Spleen (tissue), 11 donors: ENCODE results near the gene PPARA. TPM values are rescaled to one million over a fixed set of nuclear protein-coding genes. Genes with fewer than 3 reads are reported as not detected.

Experiments used
- DNase-seq: peaks from one replicate; pipeline ENCODE4 v3.0.0-alpha.2; 2020
- H3K27ac ChIP-seq, 8 donors: fragments of 200-600 bp; sonication (generic) in 7 of 8; 1 replicate in 4 of 8; 2 replicates in 4 of 8; pipeline versions ENCODE4 v1.5.0 to v1.8.0; 2016 to 2021; ENCODE audit warnings: inconsistent platforms in 4 of 8, mild to moderate bottlenecking in 4 of 8, moderate library complexity in 1 of 8
- H3K27me3 ChIP-seq, 7 donors: fragments of 200-600 bp; sonication (generic) in 6 of 7; replicated peaks in 1 of 7; 1 replicate in 4 of 7; 2 replicates in 3 of 7; pipeline versions ENCODE4 v1.5.0 to v1.8.0; 2016 to 2021; ENCODE audit warnings: inconsistent platforms in 3 of 7, mild to moderate bottlenecking in 1 of 7
- H3K36me3 ChIP-seq, 6 donors: fragments of 200-600 bp; sonication (generic) in 5 of 6; 1 replicate in 4 of 6; 2 replicates in 2 of 6; pipeline versions ENCODE4 v1.5.0 to v1.8.0; 2016 to 2021; ENCODE audit warnings: inconsistent platforms in 2 of 6
- H3K4me1 ChIP-seq, 6 donors: fragments of 200-600 bp; sonication (generic) in 5 of 6; 1 replicate in 3 of 6; 2 replicates in 3 of 6; pipeline versions ENCODE4 v1.5.0 to v1.8.0; 2016 to 2021; ENCODE audit warnings: inconsistent platforms in 3 of 6
- H3K4me3 ChIP-seq, 8 donors: fragments of 200-600 bp; sonication (generic) in 7 of 8; 1 replicate in 4 of 8; 2 replicates in 4 of 8; pipeline versions ENCODE4 v1.5.0 to v1.8.0; 2016 to 2021; ENCODE audit warnings: inconsistent platforms in 4 of 8, mild to moderate bottlenecking in 4 of 8, moderate library complexity in 2 of 8
- H3K9me3 ChIP-seq, 8 donors: fragments of 200-600 bp; sonication (generic) in 7 of 8; 1 replicate in 4 of 8; 2 replicates in 4 of 8; pipeline versions ENCODE4 v1.5.0 to v1.8.0; 2016 to 2021; ENCODE audit warnings: inconsistent platforms in 4 of 8
- CTCF ChIP-seq, 11 experiments: fragments of 200-600 bp in 7 of 11; fragments of 450-650 bp in 4 of 11; sonication (generic) in 4 of 11; IDR thresholded peaks in 8 of 11; conservative IDR thresholded peaks in 3 of 11; 1 replicate in 7 of 11; 2 replicates in 4 of 11; pipeline versions ENCODE4 v1.4.0 to v1.8.0; 2016 to 2021; ENCODE audit warnings: antibody characterized with exemption in 11 of 11, inconsistent platforms in 4 of 11, mild to moderate bottlenecking in 1 of 11
- POLR2A ChIP-seq, 3 donors: fragments of 450-650 bp; IDR thresholded peaks; one replicate each; pipeline ENCODE4 v1.5.1; 2017; ENCODE audit warnings: antibody characterized with exemption in 3 of 3, mild to moderate bottlenecking in 1 of 3
- POLR2AphosphoS5 ChIP-seq, 3 donors: sonication (generic); formaldehyde crosslinking; IDR thresholded peaks; one replicate each; pipeline ENCODE4 v1.5.1; 2017; ENCODE audit warnings: antibody characterized with exemption in 3 of 3
- WGBS, 5 donors: extraction: QIAGEN DNeasy Blood & Tissue Kit in 3 of 5; methylation state at CpG; one replicate each; pipeline versions ENCODE4 v1.1.5 to v1.1.7; 2013 to 2018; 5-methylcytosine and 5-hydroxymethylcytosine counted together
- intact Hi-C: fragments of 100-400 bp; cut with DNase I; formaldehyde crosslinking; loops from one replicate; pipeline ENCODE4 v1.15.0; 2023; ENCODE audit warnings: low total_unique reads
- polyA plus RNA-seq, 3 donors: library from polyadenylated mRNA; stranded (reverse); fragments of 200-250 nt; gene quantifications; one replicate each; pipeline ENCODE4 v1.2.1, GENCODE V29; 2013
- total RNA-seq, 7 donors: library from RNA; depleted of rRNA in 3 of 7; stranded (reverse); fragments of >200 nt in 3 of 7; fragmentation: NEBNext Ultra II Directional in 4 of 7; extraction: Animal tissue kit (Norgen Biotek cat#: 25700) in 4 of 7; gene quantifications; one replicate each; pipeline versions ENCODE4 v1.1.0 to v1.2.1, GENCODE V29; 2016 to 2021
- donor health status: healthy with polysubstance abuse.
- donor health status: DM: no; HTN: no; CAD: no; lungs with moderate emphysema.
- donor health status: DM: no; HTN: no; CAD: no.
- donor health status: Bipolar disorder and iron deficiency.
- donor health status: healthy.
- donor health status: DM: no; HTN: no; CAD: no.
- donor health status: DM: yes; HTN: yes; CAD: no.

The PPARA gene
- total and polyA plus RNA-seq, 10 donors: 2.0 to 40.9 (median 22.6) TPM

GRCh38 chr22:46105494-46106278, 44.6 kb upstream of the PPARA start:
- DNase-seq: no peak
- intact Hi-C loops: no loop called here
- Histone ChIP-seq H3K27ac (peak overlapping the region; percentile 51 to 98 (median 81)), H3K4me3 (no peak overlapping the region), H3K36me3 (peaks cover 0 to 100% (median 62%) of the 10 kb centered on the region in 6 donors), H3K9me3 (no peaks in the 10 kb centered on the region), H3K4me1 (peaks cover 40 to 100% (median 88%) of the 10 kb centered on the region in 6 donors), H3K27me3 (no peaks in the 10 kb centered on the region)
- 59 to 77% (median 68%) methylated on average over 18 to 25 of the region's 25 CpGs for WGBS, 5 donors
- TF ChIP-seq CTCF (IDR thresholded peaks at IDR 0.05 in 8 of 11, conservative IDR thresholded peaks at IDR 0.05 in 3 of 11) (no peak), POLR2A (IDR thresholded peaks at IDR 0.05) (no peak), POLR2AphosphoS5 (IDR thresholded peaks at IDR 0.05) (peak in 1 of 3 donors; percentile 32)

- peak overlapping the region; percentile 46 to 98 (median 81) for H3K27ac ChIP-seq
- intact Hi-C loops: no loop called here
- no peak for DNase-seq
- no peak for TF ChIP-seq CTCF (IDR thresholded peaks at IDR 0.05 in 8 of 11, conservative IDR thresholded peaks at IDR 0.05 in 3 of 11)
- TF ChIP-seq POLR2A (IDR thresholded peaks at IDR 0.05): no peak
- TF ChIP-seq POLR2AphosphoS5 (IDR thresholded peaks at IDR 0.05): peak in 2 of 3 donors; percentile 24 to 55
- H3K9me3 ChIP-seq: no peaks in the 10 kb centered on the region
- WGBS, 5 donors: 50 to 74% (median 56%) methylated on average over 15 to 19 of the region's 19 CpGs
- peaks cover 0 to 100% (median 59%) of the 10 kb centered on the region in 6 donors for H3K36me3 ChIP-seq
- H3K4me3 ChIP-seq: no peak overlapping the region
- H3K27me3 ChIP-seq: no peaks in the 10 kb centered on the region
- H3K4me1 ChIP-seq: peaks cover 45 to 99% (median 90%) of the 10 kb centered on the region in 6 donors
These were observed 43.9 kb upstream of the PPARA start for GRCh38 chr22:46106279-46107022.

GRCh38 chr22:46107089-46107664, 43.1 kb upstream of the PPARA start:
- intact Hi-C loops: no loop called here
- peak overlapping the region in 7 of 8 donors; percentile 38 to 98 (median 84) for H3K27ac ChIP-seq
- TF ChIP-seq POLR2A (IDR thresholded peaks at IDR 0.05) (no peak), CTCF (IDR thresholded peaks at IDR 0.05 in 8 of 11, conservative IDR thresholded peaks at IDR 0.05 in 3 of 11) (no peak), POLR2AphosphoS5 (IDR thresholded peaks at IDR 0.05) (peak in 2 of 3 donors; percentile 54 to 58)
- no peak overlapping the region for H3K4me3 ChIP-seq
- H3K36me3 ChIP-seq: peaks cover 0 to 100% (median 55%) of the 10 kb centered on the region in 6 donors
- no peaks in the 10 kb centered on the region for H3K27me3 ChIP-seq
- no peak for DNase-seq
- WGBS, 5 donors: 49 to 87% (median 75%) methylated on average over 19 to 35 of the region's 35 CpGs
- H3K9me3 ChIP-seq: no peaks in the 10 kb centered on the region
- peaks cover 45 to 99% (median 92%) of the 10 kb centered on the region in 6 donors for H3K4me1 ChIP-seq
